ENCODE measurements around the gene TSR1.

- TF ChIP-seq, protein P1, sequence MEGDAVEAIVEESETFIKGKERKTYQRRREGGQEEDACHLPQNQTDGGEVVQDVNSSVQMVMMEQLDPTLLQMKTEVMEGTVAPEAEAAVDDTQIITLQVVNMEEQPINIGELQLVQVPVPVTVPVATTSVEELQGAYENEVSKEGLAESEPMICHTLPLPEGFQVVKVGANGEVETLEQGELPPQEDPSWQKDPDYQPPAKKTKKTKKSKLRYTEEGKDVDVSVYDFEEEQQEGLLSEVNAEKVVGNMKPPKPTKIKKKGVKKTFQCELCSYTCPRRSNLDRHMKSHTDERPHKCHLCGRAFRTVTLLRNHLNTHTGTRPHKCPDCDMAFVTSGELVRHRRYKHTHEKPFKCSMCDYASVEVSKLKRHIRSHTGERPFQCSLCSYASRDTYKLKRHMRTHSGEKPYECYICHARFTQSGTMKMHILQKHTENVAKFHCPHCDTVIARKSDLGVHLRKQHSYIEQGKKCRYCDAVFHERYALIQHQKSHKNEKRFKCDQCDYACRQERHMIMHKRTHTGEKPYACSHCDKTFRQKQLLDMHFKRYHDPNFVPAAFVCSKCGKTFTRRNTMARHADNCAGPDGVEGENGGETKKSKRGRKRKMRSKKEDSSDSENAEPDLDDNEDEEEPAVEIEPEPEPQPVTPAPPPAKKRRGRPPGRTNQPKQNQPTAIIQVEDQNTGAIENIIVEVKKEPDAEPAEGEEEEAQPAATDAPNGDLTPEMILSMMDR (IDR thresholded peaks at IDR 0.05 in 8 of 11, conservative IDR thresholded peaks at IDR 0.05 in 3 of 11), result no peak
- TF ChIP-seq POLR2AphosphoS5 (IDR thresholded peaks at IDR 0.05), result no peak
Observed at GRCh38 chr17:2351269-2351668, 15.0 kb upstream of the TSR1 start.

Data from spleen (tissue), 7 donors.